Measurements from ENCODE around the gene MAP3K20. TPM values are rescaled to one million over a fixed set of nuclear protein-coding genes. Genes with fewer than 3 reads are reported as not detected.

Gene MAP3K20
- total RNA-seq, 4 donors from 2014 or later = 43.0 to 76.1 (median 65.2) TPM

DNA sequence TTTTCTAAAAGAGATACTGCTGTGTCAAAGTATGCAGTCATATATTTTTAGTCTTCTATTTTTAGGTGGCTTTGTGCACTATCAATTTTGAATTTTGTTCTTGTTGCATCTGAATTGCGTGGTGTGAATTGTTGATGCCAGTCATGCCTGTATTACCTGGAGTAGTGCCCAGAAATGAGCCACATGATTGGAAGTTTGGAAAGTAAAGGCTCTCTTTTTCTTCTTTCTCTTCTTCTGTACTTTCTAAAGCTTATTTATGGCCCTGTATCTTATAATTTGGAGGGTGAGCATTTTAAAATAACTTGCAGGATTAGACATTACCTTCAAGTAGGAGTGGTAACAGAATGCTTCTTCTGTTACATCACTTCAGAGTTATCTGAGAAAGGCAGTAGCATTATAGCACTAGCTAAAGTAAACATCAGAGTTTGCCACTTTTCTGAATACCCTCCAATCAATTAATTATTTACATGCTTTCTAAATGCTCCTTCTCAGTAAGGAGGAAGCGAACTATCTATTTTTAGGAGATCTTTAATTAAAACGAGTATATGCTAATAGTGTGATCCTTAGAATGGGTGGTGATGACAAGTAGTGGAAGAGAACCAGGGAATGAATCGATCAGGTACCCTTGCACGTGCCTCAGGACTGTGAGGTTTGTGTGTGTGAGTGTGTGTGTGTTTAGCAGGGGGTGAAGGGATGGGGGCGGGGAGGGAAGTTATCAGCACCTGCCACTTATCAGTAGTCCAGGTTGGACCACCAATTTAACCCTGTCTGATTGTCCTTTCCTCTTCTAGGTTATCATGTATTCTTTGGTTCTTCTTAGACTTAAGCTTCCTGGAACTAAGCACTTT is 112.5 kb downstream of the MAP3K20 start:
- TF ChIP-seq CTCF (IDR thresholded peaks at IDR 0.05; ENCODE audit: low read depth) = no peak

DNA sequence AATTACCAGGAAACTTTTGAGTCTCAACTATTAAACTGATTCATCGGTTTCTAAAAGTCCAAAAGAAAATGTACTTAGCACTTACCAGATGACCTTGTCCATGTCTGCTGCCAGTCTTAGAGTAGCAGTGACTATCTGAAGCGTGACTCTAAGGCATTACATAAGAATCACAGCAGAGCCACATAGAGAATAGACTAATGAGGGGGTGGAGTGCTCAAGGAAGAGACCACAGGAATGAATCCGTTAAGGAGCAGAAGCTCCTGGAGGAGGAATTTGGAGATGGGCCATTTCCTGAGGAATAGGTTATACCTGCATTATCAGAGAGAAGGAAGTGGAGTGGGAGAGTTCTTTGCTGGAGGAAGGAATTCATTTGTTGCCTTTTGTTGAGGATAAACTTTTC is 116.0 kb downstream of the MAP3K20 start:
- no peak for TF ChIP-seq CTCF (IDR thresholded peaks at IDR 0.05; ENCODE audit: low read depth)

GRCh38 chr2:173192071-173192470 is 116.4 kb downstream of the MAP3K20 start:
- no peak for TF ChIP-seq CTCF (IDR thresholded peaks at IDR 0.05; ENCODE audit: low read depth)

DNA sequence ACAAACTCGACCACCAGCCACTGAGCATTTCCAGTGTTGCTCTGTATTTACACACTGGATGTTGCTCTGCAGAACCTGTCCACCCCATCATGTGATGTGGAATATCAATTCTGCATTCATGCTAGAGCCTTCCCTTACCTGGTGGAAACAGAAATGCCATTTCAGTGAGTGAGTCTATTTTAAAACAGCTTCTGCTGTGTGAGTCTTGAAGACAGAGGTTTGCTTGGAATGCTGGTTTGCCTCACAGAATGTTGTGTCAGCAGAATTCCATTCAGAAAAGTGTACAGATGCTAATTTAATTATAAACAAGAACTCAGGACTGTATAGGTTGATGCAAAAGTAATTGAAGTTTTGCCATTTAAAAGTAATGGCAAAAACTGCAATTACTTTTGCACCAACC is 118.3 kb downstream of the MAP3K20 start:
- TF ChIP-seq CTCF (IDR thresholded peaks at IDR 0.05; ENCODE audit: low read depth) = no peak

DNA sequence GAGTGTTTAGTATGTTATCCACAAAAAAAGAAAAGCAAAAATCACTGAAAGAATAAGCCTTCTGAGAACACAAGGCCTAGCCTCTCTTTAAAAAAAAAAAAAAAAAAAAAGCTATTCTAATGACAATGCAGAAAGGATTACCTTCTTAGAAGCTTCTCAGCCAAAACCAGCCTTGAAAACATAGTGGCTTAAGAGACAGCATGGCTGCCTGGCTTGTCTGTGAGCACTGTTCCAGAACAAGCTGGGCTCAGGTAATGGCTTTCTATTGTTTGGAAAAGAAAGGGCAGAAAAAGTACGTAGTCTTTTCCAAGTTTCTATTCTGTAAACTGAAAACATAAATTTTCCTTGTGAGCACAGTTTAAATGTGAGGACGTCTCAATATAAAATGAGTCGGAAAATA is 119.5 kb downstream of the MAP3K20 start:
- TF ChIP-seq CTCF (IDR thresholded peaks at IDR 0.05; ENCODE audit: low read depth) = no peak

- TF ChIP-seq CTCF (IDR thresholded peaks at IDR 0.05; ENCODE audit: low read depth) = no peak
Observed at GRCh38 chr2:173196080-173196479, 120.4 kb downstream of the MAP3K20 start.

DNA sequence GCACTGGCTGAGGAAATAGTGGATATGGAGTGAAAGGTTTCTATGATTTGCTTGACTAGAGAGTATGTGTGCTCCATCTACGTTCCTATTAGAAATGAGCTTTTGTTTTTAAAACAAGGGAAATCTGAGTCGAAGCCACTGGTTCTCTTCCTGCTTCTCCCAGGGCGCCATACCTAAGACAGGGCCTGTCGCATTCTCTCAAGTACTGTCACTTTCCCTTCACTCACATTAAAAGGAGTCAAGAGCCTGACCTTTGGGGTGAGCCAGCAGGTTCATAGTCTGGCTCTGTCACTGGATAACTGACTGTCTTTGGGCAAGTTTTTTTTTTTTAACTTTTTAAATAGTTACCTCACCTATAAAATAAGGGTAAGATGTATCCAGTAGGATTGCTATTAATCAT is 121.0 kb downstream of the MAP3K20 start:
- no peak for TF ChIP-seq CTCF (IDR thresholded peaks at IDR 0.05; ENCODE audit: low read depth)
